Medulla oblongata (tissue), 1 donor: Measurements from ENCODE around the gene FGF3.

Source experiments
- DNase-seq: peaks from one replicate; pipeline ENCODE4 v3.0.0-alpha.2; 2015; ENCODE audit errors: extremely low spot score

Gene FGF3

GRCh38 chr11:69844396-69844795 is 25.2 kb upstream of the FGF3 start:
- DNase-seq = no peak

- DNase-seq = no peak
These were observed 24.3 kb upstream of the FGF3 start for GRCh38 chr11:69843529-69843921.

GRCh38 chr11:69842746-69843528 is 23.7 kb upstream of the FGF3 start:
- DNase-seq = no peak

GRCh38 chr11:69841859-69842698 is 22.9 kb upstream of the FGF3 start:
- DNase-seq = no peak

DNA sequence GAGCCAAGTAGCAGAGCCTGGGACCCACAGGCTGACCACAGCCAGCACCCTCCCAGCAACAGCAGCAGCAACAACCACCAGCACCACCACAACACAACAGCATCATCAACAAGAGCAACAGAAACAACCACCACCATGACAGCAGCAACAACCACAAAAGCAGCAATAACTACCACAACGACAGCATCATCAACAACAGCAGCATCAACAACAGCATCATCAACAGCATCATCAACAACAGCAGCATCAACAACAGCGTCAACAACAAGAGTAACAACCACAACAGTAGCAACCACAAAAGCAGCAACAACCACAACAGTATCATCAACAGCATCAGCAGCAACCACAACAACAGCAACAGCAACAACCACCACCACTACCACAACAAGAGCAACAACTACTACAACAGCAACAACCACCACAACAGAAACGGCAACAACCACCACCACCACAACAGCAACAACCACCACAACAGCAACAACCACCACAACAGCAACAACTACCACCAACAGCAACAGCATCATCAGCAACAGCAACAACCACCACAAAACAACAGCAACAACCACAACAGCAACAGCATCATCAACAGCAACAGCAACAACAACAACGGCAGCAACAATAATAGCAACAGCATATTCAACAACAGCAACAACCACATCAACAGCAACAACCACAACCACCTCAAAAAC is 22.1 kb upstream of the FGF3 start:
- DNase-seq = no peak

DNA sequence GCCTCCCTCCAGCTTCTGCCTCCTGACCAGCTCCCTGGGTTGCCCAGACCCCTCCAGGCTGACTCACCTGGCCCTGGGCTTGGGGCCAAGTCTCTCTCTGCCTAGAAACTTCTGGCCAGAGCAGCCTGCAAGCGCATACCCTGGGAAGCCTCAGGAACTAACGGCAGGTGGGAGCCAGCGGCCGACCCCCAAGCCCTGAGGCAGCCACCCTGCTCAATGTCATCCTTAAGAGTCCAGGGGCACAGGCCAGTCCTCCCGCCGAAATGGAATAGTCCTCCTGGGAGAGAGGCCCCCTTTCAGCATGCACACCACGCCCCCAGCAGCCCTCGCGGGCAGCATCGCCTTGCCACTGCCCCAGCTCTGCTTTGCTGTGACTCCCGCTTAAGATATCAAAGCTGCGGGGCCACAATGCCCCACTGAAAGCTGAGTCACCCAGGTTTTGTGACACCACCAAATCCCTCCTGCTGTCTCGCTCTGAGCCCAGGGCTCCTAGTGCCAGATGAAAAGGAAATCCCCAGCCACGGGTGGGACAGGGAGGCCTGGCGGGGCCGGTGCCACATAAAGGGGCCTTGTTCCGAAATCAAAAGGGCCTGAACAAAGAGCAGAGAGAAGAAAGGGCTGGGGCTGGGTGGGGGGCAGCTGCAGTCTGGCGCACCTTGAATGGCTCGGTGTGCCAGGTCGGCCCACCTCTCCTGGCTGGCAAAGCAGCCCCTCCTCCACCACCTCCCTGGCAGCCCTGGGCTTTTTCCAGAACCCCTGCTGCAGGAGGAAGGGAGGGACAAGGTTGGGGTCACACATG is 21.4 kb upstream of the FGF3 start:
- no peak for DNase-seq

DNA sequence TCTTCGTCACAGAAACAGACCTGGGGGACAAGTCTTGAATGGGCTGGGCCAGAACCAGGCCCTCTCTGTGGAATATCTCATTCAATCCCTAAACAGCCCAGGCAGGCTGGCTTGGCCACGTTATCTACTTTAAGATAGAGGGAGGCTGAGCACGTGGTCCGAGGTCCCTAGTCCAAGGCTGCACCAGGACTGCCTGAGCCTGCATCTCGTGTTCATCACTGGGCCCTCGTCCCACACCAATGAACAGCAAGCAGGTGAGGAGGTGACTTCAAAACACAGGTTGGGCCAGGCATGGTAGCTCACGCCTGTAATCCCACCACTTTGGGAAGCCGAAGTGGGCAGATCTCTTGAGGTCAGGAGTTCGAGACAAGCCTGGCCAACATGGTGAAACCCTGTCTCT is 20.3 kb upstream of the FGF3 start:
- no peak for DNase-seq

GRCh38 chr11:69837791-69838190 is 18.6 kb upstream of the FGF3 start:
- no peak for DNase-seq

- no peak for DNase-seq
These were observed 17.2 kb upstream of the FGF3 start for GRCh38 chr11:69836401-69836800.

DNA sequence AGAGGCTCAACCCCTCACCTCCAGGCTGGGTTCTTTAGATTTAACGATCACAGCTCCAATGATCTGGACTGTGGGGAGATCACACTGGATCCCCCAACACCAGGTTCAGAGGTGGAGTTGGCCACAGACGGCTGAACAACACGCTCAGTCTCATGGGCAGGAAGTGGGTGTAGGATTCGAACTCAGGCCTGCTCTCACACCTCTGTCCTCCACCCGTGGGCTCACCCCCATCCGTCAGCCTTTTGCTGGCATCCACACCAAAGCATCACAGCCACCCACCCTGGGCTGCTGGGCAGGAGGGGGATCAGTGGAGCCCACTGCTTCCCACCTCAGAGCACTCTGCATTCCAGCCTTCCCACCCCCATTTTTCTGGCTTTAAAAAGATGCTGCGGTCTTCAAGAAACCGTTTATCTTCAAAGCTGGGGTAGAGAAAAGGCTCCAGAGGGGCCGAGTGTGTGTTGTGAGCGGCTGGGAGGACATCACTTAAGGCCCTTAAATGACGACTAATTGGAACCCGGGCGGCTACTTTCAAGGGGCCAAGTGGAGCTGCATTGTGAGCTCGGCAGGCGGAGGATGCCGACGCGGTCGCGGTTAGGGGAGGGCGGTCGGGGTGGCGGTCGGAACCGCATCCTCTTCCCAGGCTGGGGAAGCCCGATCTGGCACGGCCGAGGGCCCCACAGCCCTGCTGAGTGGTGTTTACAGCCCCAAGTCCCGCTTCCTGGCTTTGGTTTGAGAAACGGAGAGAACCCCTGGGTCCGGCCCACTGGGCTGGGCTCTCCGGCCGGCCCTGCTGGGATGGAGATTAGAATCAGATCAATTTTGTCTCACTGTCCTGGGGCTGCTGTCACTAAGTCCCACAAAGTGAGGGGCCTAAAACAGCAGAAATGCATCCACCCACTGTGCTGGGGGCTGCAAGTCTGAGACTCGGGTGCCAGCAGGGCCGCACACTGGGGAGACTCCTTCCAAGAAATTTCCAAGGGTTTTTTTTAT is 15.9 kb upstream of the FGF3 start:
- no peak for DNase-seq

DNA sequence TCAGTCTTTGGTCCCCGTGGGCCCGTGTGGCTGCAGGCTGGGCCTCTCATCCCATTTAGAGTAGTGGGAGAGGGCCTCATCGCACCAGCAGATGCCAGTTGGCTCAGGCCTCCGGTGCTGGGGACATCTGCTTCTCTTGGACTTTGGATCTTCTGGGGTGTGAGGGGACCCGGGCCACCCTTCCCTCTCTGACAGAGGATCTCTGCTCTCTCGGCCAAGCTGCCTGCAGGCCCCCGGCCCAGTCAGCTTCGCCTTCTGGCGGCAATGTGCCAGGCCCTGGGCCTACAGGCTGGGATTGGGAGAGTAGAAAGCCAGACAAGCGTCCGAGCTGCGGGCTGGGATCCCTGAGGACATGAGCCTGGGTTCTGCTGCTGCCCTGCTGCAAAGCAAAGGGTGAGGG is 15.0 kb upstream of the FGF3 start:
- DNase-seq = no peak

DNA sequence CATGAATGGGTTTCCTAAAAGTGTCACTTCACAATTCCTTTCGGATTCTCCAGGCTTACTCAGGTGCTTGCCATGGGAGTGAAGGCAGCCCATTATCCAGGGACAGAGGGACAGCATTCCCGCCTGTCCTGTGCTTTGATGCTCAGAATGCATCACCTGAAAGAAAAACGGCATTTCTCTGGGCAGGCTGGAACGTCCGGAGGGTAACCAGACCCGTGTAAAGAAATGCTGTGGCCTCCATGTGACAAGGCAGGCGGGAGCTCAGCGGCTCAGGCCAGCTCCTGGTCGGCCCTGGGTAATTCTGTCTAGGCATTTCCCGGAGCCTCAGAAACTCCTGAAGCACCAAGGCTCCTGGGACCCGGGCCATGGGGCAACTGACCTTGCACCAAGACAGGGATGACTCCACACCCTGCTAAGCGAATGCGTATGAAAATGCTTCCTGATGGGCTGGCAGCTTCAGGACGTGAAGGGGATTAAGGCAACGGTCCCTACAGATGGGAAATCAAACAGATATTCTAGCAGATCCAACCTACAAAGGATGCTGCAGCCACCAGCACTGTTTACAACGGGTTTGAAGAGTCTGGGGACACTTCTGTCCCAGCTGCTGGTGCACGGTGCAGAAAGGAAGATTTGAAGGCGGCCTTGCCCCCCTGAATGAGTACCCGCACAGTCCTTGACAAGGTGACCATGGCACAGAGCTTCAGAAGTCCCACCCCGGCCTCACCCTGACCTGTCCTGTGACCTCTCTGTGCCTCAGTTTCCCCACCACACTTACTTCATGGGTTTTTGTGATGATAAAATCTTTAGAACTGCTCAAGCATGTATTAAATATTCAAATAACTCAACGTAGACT is 13.6 kb upstream of the FGF3 start:
- DNase-seq = no peak

- DNase-seq = no peak
These were observed 12.8 kb upstream of the FGF3 start for GRCh38 chr11:69831985-69832384.

GRCh38 chr11:69830086-69830485 is 10.9 kb upstream of the FGF3 start:
- no peak for DNase-seq

DNA sequence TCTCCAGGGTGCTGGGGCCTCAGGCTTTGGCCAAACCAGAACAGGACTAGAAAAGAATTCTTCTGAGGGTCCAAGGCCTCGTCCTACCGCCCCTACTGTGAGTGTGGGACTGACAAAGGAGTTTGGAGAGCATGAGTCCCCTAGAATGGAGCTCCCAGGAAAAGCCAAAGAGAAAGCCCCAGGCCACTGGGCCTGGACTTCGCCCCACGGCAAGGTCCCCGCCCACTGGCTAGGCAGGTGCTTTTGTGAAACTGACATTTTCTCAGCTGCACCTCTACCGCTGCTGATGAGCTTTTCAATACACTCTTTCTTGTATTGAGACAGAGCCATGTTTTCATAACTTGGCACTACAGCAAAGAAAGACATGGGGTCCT is 9.7 kb upstream of the FGF3 start:
- no peak for DNase-seq

- no peak for DNase-seq
These were observed 9.2 kb upstream of the FGF3 start for GRCh38 chr11:69828276-69828970.

DNA sequence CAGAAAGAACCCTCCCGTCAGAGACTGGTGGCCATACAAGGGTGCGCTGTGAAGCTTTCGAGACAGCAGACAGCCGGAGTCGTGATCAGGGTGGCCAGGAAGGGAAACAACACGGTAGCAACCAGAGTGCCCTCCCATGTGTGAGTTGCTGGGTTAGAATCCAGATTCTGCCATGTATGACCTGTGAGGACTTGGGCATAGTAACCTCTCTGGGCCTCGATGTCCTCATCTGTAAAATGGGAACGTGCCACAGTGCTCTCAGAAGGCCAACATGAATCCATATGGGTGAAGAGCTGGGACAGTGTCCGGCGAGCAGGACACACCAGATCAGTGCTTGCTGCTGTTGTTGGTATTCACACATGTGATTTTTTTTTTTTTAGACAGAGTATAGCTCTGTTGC is 7.6 kb upstream of the FGF3 start:
- no peak for DNase-seq

DNA sequence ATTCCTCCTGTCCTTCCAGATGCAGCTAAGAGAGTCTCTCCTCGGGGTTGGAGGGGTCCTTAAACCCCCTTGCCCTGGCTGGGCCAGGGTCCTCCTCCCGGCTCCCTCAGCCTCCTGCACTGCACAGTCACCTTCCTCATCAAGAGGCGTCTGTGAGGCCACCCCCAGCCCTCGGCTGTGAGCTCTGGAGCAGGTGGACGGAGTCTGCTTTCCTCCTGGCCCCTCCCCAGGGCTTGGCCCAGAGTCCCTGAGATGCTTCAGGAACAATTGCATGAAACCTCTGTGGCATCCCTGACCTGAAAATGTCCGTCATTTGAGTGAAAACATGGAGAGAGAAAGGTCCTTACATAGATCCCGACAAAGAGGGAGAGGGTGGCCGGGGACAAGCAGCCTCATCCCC is 6.7 kb upstream of the FGF3 start:
- no peak for DNase-seq
